Measurements from ENCODE around the gene DTNBP1. TPM values are rescaled to one million over a fixed set of nuclear protein-coding genes. Genes with fewer than 3 reads are reported as not detected.

Gene DTNBP1
- total and polyA plus RNA-seq, 2 of the 13 experiments (the other 11 are each of a cell fraction or from before 2014, with no cell fraction given), result 6.6 to 19.1 TPM

DNA sequence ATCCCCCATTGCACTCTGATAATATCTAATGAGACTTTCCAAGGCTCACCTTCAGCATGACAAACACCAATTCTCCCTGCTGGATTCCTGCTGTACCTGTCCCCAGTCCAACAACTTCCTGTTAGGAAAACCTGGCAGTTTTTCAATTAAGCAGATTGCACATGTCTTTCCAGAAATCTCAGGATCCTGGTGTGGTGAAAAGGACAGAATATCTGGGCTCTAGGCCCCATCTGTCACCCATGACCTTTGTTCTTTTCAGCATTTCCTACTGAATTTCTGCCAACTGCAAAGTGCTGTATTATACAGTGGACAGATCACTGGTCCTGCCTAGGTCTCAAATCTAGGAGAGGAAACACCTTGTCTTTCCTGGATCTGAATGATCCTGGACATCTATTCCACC is 27.7 kb upstream of the DTNBP1 start:
- Histone ChIP-seq H3K36me3 (replicated peaks in 1 of 2; ENCODE audit: control insufficient read depth in 1 of 2, insufficient read depth in 2 of 2, low read length in 2 of 2) (no peaks in the 10 kb centered on the region), H2AFZ (ENCODE audit: low read length) (no peak overlapping the region), H3K9me3 (ENCODE audit: low read length) (no peaks in the 10 kb centered on the region), H3K9ac (ENCODE audit: insufficient read depth, low read depth, low read length) (no peak overlapping the region), H4K20me1 (ENCODE audit: insufficient read depth, low read length) (no peaks in the 10 kb centered on the region), H3K27ac (ENCODE audit: extremely low read length, insufficient read depth, low read length) (no peak overlapping the region), H3K79me2 (ENCODE audit: insufficient read depth, low read length) (no peaks in the 10 kb centered on the region), H3K4me1 (ENCODE audit: insufficient read depth, low read length) (peaks cover 9% of the 10 kb centered on the region), H3K4me2 (ENCODE audit: low read depth, low read length) (peak overlapping the region; percentile 13; the same call in 1 of the 2 replicates), H3K27me3 (ENCODE audit: control insufficient read depth in 1 of 2, insufficient read depth in 2 of 2, low read length in 2 of 2) (peaks cover 0 to 8% of the 10 kb centered on the region in 2 experiments; a peak in 1 of 5 replicates), H3K4me3 (replicated peaks in 1 of 3; ENCODE audit: insufficient read depth in 1 of 3, low read depth in 2 of 3, low read length in 3 of 3) (no peak overlapping the region)
- in situ Hi-C loops (cut with HindIII; ENCODE audit: extremely low pct_ligation_motif_present, low pct_unique_long_range_greater_than_20kb), result loop anchor here (5.0 kb wide), 1 partner anchor 497 kb away; no protein-coding TSS in a partner anchor
- no TSS peak for BruUV-seq (replicated peaks)
- CTCF ChIA-PET (ENCODE audit: low intra/inter-chr PET ratio, low total read pairs), result interaction anchor here (1.7 to 4.1 kb wide), 5 partner anchors 439 to 516 kb away, joined by 10 to 82 read pairs (median 19); partner anchors contain the start of gene MYLIP
- DNase-seq (ENCODE audit: low spot score), result no peak
- POLR2A ChIA-PET, result no interaction called here
- intact Hi-C loops (cut with micrococcal nuclease; ENCODE audit: unreplicated experiment), result no loop called here
- TF ChIP-seq KAT8 (CRISPR knock-in tag; IDR thresholded peaks at IDR 0.05), result no peak
- TF ChIP-seq NFE2L1 (CRISPR knock-in tag; IDR thresholded peaks at IDR 0.05; ENCODE audit: borderline replicate concordance), result no peak
- TF ChIP-seq ZNF232 (CRISPR knock-in tag; IDR thresholded peaks at IDR 0.05; ENCODE audit: borderline replicate concordance), result no peak
- TF ChIP-seq SUZ12 (IDR thresholded peaks at IDR 0.05; ENCODE audit: low read depth, low read length), result no peak
- TF ChIP-seq, protein P1, sequence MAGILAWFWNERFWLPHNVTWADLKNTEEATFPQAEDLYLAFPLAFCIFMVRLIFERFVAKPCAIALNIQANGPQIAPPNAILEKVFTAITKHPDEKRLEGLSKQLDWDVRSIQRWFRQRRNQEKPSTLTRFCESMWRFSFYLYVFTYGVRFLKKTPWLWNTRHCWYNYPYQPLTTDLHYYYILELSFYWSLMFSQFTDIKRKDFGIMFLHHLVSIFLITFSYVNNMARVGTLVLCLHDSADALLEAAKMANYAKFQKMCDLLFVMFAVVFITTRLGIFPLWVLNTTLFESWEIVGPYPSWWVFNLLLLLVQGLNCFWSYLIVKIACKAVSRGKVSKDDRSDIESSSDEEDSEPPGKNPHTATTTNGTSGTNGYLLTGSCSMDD (CRISPR knock-in tag; IDR thresholded peaks at IDR 0.05), result no peak
- TF ChIP-seq, protein P2, sequence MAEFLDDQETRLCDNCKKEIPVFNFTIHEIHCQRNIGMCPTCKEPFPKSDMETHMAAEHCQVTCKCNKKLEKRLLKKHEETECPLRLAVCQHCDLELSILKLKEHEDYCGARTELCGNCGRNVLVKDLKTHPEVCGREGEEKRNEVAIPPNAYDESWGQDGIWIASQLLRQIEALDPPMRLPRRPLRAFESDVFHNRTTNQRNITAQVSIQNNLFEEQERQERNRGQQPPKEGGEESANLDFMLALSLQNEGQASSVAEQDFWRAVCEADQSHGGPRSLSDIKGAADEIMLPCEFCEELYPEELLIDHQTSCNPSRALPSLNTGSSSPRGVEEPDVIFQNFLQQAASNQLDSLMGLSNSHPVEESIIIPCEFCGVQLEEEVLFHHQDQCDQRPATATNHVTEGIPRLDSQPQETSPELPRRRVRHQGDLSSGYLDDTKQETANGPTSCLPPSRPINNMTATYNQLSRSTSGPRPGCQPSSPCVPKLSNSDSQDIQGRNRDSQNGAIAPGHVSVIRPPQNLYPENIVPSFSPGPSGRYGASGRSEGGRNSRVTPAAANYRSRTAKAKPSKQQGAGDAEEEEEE (CRISPR knock-in tag; IDR thresholded peaks at IDR 0.05; ENCODE audit: borderline replicate concordance), result no peak
- no peak for TF ChIP-seq NPAS2 (CRISPR knock-in tag; IDR thresholded peaks at IDR 0.05; ENCODE audit: borderline replicate concordance)
- TF ChIP-seq FOXA3 (CRISPR knock-in tag; IDR thresholded peaks at IDR 0.05), result no peak
- TF ChIP-seq HDAC2 (CRISPR knock-in tag; IDR thresholded peaks at IDR 0.05), result no peak
- TF ChIP-seq ZBTB7B (CRISPR knock-in tag; IDR thresholded peaks at IDR 0.05), result no peak
- no peak for TF ChIP-seq HOXA9 (CRISPR knock-in tag; IDR thresholded peaks at IDR 0.05; ENCODE audit: borderline replicate concordance)
- no peak for TF ChIP-seq HCFC1 (IDR thresholded peaks at IDR 0.05; ENCODE audit: low read depth, low read length)
- TF ChIP-seq KMT2B (CRISPR knock-in tag; IDR thresholded peaks at IDR 0.05), result no peak
- no peak for TF ChIP-seq KDM2A (CRISPR knock-in tag; IDR thresholded peaks at IDR 0.05; ENCODE audit: borderline replicate concordance, low read depth)
- TF ChIP-seq, protein P3, sequence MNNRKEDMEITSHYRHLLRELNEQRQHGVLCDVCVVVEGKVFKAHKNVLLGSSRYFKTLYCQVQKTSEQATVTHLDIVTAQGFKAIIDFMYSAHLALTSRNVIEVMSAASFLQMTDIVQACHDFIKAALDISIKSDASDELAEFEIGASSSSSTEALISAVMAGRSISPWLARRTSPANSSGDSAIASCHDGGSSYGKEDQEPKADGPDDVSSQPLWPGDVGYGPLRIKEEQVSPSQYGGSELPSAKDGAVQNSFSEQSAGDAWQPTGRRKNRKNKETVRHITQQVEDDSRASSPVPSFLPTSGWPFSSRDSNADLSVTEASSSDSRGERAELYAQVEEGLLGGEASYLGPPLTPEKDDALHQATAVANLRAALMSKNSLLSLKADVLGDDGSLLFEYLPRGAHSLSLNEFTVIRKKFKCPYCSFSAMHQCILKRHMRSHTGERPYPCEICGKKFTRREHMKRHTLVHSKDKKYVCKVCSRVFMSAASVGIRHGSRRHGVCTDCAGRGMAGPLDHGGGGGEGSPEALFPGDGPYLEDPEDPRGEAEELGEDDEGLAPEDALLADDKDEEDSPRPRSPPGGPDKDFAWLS (CRISPR knock-in tag; IDR thresholded peaks at IDR 0.05; ENCODE audit: borderline replicate concordance), result no peak
- TF ChIP-seq SRF (IDR thresholded peaks at IDR 0.05; ENCODE audit: low read depth, low read length), result no peak
- no peak for TF ChIP-seq RAD21 (CRISPR knock-in tag; IDR thresholded peaks at IDR 0.05)
- TF ChIP-seq SETDB1 (CRISPR knock-in tag; IDR thresholded peaks at IDR 0.05; ENCODE audit: borderline replicate concordance), result no peak
- TF ChIP-seq ZNF737 (CRISPR knock-in tag; IDR thresholded peaks at IDR 0.05; ENCODE audit: borderline replicate concordance), result no peak
- no peak for TF ChIP-seq NONO (IDR thresholded peaks at IDR 0.05)
- no peak for TF ChIP-seq NONO (CRISPR knock-in tag; conservative IDR thresholded peaks at IDR 0.05)
- FAIRE-seq, result no peak
- ATAC-seq, result peak; percentile 54

Data from HepG2 (cell line).